ENCODE measurements around the gene SCYGR3.

The SCYGR3 gene, protein sequence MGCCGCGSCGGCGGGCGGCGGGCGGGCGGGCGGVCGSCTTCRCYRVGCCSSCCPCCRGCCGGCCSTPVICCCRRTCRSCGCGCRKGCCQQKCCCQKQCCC

DNA sequence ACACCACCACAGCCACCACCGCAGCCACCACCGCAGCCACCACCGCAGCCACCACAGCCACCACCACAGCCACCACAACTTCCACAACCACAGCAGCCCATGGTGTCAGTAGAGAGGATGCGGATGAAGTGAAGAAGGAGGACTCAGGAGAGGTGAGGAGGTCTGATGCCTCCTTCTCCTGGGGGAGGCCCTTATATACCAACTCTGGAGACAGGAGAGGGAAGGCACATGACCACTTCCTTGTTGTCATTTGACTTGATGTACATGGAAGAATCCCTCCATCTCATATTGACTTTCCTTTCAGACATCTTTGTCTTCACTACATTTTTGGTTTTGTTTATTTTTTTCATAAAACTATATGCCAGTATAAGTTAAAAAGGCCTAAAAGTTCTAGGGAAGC is at the start of gene SCYGR3:
Gene SCYGR3, minus strand, starts transcription at position 101 of the 400 bp plus-strand sequence. Its CDS starts 0 bp downstream, at position 101.
- DNase-seq (ENCODE audit: low read depth in 2 of 2) = no peak

GRCh38 chr2:227661827-227662226 is 47.2 kb upstream of the SCYGR3 start:
- no peak for DNase-seq (ENCODE audit: low read depth in 2 of 2)

DNA sequence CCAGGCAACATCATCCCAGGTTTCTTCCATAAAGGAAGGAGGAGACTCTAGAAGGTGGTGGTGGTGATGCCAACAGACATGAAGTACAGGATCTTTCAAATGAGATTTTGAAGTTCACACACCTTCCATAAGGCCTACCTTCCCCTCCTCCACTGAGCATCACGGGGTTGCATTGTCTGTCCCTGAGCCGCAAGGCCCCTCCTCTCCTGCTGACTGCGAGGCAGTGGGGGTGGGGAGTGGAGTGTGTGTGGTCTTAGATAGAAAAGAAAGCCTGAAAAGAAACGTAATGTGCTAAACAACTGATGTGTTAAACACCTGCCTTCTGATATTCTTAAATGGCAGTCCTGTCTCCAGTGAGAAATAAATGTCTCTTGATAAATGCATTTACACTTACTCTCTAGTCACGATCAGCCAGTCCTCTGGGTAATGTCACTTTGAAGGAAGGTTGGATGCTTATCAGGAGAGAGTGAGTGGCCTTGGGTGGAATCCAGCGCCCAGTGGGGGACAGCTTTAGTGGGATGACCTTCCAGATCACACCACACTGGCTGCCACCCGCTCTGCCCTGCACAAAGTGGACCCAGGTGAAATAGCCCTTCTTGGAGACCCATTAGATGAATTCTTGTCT is 46.5 kb upstream of the SCYGR3 start:
- no peak for DNase-seq (ENCODE audit: low read depth in 2 of 2)

DNA sequence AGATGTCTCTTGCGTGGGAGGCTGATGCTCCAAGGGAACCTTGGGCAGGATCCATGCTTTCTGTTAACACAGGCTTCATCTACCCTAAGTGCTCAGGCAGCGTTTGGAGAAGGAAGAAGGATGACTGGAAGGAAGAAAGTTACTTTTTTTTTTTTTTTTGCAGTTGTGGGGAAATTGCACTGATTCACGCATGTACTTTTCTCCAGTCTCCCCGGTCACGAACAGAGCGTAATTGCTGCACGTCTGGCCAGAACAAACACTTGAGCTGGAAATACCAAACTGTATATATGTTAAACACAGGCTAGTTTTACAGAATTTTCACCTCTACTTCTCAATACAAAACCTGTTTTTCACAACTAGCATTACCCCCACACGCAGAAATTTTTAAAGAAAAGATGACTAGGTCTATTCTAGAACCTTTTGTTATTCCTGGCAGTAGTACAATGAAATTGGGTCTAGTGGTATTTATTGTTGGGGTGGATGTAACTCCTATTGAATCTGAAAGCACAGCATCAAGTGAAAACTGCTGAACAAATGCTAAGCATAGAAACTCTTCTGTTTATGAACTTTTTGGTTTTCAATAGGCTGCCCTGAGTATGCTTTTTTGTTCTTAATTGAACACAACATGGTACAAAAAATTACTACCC is 42.7 kb upstream of the SCYGR3 start:
- DNase-seq (ENCODE audit: low read depth in 2 of 2) = no peak

GRCh38 chr2:227655454-227655853 is 40.8 kb upstream of the SCYGR3 start:
- DNase-seq (ENCODE audit: low read depth in 2 of 2) = no peak

DNA sequence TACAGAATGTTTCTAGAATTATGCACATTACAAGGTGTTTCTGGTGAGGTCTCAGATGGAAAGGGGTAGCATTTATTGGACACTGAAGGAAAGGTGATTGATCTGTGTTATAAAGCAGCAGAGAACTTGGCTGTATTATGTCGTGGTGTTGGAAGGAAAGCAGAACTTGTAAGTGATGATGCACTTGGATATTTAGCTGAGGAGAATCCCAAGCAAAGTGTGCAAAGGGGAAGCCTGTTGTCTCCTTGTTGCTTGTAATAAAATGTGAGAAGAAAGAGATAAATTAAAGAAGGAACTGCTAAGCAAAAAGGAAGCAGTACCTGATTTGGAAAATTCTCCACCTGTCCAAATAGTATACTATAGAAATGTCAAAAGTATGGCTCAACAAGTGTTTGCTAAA is 39.8 kb upstream of the SCYGR3 start:
- no peak for DNase-seq (ENCODE audit: low read depth in 2 of 2)

DNA sequence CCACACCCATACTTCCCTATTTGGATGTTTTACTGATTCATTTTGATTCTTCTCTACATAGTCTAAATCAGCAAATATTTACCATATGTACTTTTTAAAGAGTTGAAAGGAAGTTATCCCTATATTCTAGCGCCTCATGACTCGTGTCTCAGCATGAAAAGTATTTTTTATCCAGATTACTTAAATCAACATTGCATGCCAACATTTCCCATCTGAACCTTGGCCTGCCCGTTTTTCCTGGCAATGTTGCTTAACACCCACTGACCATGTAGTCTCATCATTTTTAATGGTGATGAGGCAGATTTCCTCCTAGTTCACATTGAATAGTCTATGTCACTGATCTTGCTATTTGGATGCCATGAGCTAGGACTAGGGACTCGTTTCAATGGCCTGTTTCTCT is 38.8 kb upstream of the SCYGR3 start:
- no peak for DNase-seq (ENCODE audit: low read depth in 2 of 2)

DNA sequence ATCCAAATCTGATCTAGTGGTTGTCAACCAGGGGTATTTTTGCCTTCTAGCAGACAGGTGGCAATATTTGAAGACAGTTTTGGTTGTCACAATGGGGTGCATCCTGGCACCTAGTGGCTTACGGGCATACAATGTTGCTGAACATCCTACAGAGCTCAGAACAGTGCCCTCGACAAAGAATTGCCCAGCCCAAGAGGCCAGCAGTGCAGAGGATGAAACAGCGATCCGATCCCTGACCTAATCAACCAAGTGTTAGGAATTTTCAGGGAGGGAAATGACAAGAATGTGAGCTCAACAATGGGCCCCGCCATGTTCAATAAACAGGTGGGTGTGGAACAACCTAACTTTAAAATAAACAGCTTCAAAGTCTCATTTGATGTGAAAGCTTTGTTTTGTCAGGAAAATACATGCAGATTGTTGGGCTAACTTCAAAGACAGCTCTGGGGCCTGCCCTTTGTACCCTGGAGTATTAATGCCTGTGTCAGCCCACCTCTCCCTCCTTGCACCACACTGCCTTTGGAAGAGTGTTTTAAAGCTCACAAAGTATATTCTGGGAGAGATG is 29.4 kb upstream of the SCYGR3 start:
- no peak for DNase-seq (ENCODE audit: low read depth in 2 of 2)

DNA sequence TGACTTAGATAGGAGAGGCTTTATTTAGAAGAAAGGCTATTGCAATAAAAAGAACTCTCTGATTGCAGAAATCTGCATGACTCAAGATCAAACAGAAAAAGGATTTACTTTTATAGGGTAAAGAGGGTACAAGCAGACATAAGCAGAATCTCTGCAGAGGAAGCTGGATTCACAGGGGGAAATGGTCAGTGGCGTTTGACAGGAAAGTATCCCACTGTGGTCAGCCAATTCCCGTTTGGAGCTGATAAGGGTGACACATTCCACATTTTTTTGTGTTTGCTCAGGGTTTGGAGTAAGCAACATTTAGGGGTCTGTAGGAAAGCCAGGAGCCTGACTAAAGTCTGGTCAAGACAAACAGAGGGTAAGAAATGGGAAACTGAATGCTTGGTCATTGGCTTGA is 28.0 kb upstream of the SCYGR3 start:
- no peak for DNase-seq (ENCODE audit: low read depth in 2 of 2)

DNA sequence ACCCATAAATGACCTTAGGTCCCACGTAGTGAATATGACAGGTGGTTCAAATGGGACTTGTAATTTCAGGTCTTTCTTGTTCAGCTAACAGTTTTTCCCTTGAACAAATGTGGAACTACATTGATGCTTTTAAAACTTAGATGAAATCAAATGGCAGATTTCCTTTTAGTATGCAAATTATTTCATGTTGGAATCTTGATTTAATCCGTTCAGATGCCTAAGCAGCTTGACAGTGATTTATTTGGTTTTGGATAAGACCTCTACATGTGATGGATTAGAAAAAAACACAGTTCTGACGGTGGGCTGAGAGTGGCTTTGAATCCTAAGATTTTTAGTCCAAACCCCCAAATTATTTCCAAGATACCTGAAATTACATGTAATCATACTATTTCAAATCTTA is 19.6 kb upstream of the SCYGR3 start:
- DNase-seq (ENCODE audit: low read depth in 2 of 2) = no peak

DNA sequence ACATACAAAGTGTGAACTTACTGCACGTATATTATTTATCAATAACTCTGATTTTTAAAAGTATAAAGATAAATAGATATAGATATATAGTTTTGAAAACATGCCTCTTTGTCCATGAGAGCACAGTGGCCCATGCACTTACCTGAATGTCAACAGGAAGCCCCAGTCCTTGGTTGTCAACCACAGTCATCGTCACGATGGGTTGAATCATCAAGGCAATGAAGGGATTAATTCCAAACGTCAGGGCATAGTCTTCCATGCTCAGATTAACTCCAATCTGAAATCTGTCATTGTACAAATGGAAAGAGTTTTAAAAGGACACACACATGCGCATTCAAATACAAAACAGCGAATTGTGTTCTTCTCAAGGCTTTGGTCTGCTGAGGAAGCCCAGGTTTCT is 18.2 kb upstream of the SCYGR3 start:
- DNase-seq (ENCODE audit: low read depth in 2 of 2) = no peak

DNA sequence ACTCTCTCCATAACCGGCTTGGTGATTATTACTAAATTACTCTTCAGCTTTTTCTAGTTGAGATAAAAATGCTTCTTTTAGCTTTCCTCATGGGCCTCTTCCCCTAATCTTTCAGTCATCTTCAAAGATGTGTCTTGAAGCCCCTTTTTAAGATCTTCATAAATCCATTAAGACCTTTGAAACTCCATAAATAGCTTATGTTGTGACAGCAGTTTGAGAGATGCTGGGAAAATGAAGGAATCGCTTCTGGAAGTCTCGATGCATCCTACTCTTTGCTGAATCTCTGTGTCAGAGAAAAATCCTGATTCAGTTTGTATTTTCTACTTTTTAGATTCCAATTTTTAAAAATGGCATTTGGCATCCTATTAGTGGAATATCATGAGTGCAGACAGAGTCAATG is 15.7 kb upstream of the SCYGR3 start:
- no peak for DNase-seq (ENCODE audit: low read depth in 2 of 2)

DNA sequence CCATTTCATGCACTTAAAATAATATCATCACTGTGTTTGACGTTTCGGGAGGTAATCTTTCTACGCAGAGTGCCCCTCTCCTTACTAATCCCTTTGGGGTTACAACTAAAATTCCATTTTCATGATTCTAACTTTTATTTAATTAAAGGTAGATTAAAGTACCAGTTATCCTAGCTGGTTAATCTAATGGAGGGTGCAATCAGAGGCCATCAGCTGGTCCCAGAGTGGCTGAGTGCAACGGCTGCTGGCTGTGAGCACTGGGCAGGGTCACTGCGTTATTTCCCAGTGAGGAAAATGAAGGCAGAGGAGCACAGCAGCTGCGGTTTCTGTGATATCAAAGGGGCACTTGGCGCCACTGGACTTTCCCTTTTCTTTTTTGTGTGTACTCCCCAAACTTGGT is 14.8 kb upstream of the SCYGR3 start:
- no peak for DNase-seq (ENCODE audit: low read depth in 2 of 2)

DNA sequence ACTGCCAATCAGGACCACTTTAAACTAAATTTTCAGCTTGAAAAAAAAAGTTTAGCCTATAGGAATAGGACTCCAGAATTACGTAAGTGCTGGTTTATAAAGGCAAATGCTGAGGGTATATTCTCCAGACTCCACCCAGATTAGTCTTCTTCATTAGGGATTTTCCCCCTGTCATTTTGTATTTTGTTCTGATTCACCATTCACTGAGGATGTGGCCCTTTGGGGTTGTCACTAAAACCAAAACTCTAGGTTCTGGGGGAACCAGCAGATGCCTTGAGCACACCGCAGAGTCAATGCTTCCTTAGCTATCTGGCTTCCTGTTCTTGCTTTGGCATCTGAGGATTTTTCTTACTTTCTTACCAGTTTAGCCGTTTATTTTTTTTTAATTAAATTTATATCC is 13.1 kb upstream of the SCYGR3 start:
- no peak for DNase-seq (ENCODE audit: low read depth in 2 of 2)

GRCh38 chr2:227626580-227627151 is 12.0 kb upstream of the SCYGR3 start:
- DNase-seq (ENCODE audit: low read depth in 2 of 2) = no peak

DNA sequence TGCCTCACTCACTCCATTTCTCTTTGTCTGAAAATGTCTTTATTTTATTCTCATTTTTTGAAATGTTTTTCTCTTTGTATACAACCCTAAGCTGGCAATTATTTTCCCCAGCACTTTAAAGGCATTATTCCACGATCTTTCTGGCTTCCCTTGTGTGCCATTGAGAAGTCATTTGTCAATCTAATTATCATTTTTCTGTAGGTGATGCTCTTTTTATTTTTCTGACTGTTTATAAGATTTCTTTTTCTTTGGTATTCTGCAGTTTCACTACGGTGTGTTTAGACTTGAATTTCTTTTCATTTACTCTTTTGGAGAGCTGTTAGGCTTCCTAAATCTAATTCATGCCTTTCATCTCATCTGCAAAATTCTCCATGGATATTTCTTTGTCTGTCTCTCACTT is 10.8 kb upstream of the SCYGR3 start:
- DNase-seq (ENCODE audit: low read depth in 2 of 2) = no peak

- no peak for DNase-seq (ENCODE audit: low read depth in 2 of 2)
These were observed 8.6 kb upstream of the SCYGR3 start for GRCh38 chr2:227623226-227623625.

DNA sequence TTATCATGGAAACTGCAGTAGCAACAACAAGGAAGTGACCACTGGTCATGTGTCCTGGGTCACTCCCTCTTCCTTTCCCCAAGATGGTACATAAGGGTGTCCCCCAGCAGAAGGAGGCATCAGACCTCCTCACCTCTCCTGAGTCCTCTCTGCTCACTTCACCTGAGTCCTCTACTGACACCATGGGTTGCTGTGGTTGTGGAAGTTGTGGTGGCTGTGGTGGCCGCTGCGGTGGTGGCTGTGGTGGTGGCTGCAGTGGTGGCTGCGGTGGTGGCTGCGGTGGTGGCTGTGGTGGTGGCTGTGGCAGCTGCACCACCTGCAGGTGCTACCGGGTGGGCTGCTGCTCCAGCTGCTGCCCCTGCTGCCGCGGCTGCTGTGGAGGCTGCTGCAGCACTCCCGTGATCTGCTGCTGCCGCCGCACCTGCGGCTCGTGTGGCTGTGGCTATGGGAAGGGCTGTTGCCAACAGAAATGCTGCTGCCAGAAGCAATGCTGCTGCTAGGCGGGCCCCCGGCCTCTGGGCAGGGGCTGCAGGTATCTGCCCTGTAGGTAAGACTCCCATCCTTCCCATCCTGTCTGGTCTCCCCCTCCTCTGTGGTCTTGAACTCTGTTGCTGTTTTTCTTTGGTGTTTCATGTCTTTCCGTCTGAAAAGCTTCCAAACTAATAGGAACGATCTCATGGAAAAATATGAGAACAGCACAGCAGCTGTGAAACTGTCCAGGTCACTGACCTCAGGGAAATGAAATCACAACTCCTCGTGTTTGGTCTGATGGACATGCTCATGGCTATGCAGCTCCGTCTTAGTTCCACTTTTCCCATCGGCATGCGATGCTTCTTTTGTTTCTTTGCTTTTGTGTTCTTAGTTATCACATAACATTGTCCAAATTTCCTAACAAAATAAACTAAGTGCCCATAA is 2.9 kb upstream of the SCYGR3 start, which contains the start of gene SCYGR4:
Gene SCYGR4, plus strand, starts transcription at position 183 of the 915 bp plus-strand sequence. Its CDS starts 0 bp downstream, at position 183.
- no peak for DNase-seq (ENCODE audit: low read depth in 2 of 2)

DNA sequence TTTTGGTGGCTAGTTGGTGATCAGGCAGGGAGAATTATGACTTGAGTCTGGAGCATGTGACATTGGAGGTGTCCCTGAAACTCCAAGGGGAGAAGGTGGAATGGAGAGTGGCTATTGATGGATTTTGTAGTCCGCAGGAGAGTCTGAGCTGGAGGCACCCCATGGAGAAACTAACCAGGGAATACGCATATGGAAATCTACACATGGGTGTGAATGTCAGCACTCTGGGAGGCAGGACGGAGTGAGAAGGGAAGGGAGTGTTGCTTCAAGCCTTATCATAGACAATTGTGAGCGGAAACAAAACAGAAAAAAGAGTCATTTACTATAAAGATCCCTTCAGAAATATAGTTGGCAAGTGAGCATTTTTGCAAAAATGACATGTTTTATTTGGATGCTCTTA is 2.0 kb upstream of the SCYGR3 start:
- DNase-seq (ENCODE audit: low read depth in 2 of 2) = no peak

DNA sequence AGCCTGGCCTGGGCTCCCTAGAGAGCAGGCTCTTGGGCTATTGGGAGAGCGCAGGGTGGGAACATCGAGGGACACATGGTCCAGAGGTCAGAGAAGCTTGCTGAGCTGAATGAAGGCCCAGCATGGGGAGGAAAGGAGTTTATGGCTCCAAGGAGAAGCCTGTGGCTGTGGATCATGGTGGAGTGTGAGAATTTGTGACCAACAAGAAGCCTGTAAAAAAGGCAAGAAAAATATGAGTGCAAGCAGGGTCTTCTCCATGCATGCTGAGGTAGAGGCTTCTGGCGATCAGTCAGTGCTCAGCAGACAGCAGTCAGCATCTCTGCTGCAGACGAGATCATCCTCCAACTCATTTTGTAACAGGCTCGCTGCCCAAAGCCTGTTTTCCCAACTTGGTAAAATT is 1.3 kb upstream of the SCYGR3 start:
- no peak for DNase-seq (ENCODE audit: low read depth in 2 of 2)

- DNase-seq (ENCODE audit: low read depth in 2 of 2) = no peak
These were observed 541 bp upstream of the SCYGR3 start for GRCh38 chr2:227615181-227615580.

DNA sequence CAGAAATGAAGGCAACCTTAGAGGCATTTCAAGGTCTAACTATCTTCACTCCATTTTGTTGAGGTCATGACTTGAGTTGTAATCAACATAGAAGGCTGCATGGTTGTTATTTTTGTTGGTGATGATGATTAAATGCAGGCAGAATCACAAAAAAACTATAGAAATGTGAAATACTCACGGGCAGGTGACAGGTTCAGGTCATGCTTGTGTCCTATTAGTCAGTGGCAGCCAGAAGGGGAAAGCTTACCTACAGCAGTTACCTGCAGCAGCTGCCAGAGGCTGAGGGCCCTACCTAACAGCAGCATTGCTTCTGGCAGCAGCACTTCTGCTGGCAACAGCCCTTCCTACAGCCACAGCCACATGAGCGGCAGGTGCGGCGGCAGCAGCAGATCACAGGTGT is 394 bp downstream of the SCYGR3 start:
- DNase-seq (ENCODE audit: low read depth in 2 of 2) = no peak

Data from stimulated activated CD4-positive, alpha-beta T cell treated with anti-CD3 and anti-CD28 coated beads, Interleukin-1b, Interleukin-23, amount 100 ng/mL, for 4 hours (primary cell).